ENCODE results near the gene ARHGAP22.

GRCh38 chr10:48536156-48536500 lies 68.7 kb downstream of the ARHGAP22 start:
- TF ChIP-seq TAF1 (IDR thresholded peaks at IDR 0.05; ENCODE audit: borderline replicate concordance, insufficient read depth, low read length) (no peak), POLR2AphosphoS5 (IDR thresholded peaks at IDR 0.05; ENCODE audit: low read depth, low read length) (no peak), SIN3A (IDR thresholded peaks at IDR 0.05; ENCODE audit: borderline replicate concordance, insufficient read depth, low read length) (no peak), FOXP2 (optimal IDR thresholded peaks at IDR 0.05; ENCODE audit: borderline replicate concordance, extremely low read depth, extremely low read length, insufficient read depth) (no peak)
- TF ChIP-seq, protein P1, sequence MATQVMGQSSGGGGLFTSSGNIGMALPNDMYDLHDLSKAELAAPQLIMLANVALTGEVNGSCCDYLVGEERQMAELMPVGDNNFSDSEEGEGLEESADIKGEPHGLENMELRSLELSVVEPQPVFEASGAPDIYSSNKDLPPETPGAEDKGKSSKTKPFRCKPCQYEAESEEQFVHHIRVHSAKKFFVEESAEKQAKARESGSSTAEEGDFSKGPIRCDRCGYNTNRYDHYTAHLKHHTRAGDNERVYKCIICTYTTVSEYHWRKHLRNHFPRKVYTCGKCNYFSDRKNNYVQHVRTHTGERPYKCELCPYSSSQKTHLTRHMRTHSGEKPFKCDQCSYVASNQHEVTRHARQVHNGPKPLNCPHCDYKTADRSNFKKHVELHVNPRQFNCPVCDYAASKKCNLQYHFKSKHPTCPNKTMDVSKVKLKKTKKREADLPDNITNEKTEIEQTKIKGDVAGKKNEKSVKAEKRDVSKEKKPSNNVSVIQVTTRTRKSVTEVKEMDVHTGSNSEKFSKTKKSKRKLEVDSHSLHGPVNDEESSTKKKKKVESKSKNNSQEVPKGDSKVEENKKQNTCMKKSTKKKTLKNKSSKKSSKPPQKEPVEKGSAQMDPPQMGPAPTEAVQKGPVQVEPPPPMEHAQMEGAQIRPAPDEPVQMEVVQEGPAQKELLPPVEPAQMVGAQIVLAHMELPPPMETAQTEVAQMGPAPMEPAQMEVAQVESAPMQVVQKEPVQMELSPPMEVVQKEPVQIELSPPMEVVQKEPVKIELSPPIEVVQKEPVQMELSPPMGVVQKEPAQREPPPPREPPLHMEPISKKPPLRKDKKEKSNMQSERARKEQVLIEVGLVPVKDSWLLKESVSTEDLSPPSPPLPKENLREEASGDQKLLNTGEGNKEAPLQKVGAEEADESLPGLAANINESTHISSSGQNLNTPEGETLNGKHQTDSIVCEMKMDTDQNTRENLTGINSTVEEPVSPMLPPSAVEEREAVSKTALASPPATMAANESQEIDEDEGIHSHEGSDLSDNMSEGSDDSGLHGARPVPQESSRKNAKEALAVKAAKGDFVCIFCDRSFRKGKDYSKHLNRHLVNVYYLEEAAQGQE (IDR thresholded peaks at IDR 0.05; ENCODE audit: insufficient read depth in 1 of 2, low read depth in 2 of 2, low read length in 2 of 2): no peak

Measured in PFSK-1 (cell line).